Renal cortical epithelial cell (primary cell): ENCODE results near the gene MAGI2. TPM values are rescaled to one million over a fixed set of nuclear protein-coding genes. Genes with fewer than 3 reads are reported as not detected.

Source experiments
- DNase-seq: peaks from one replicate; pipeline ENCODE4 v3.0.0-alpha.2; 2011; ENCODE audit warnings: low read depth
- total RNA-seq: library from RNA; depleted of rRNA; stranded (reverse); fragments of >200 nt; gene quantifications from 2 replicates; pipeline ENCODE4 v1.2.3, GENCODE V29; 2014

The MAGI2 gene
- total RNA-seq, 1 donor from 2014 or later: 2.9 TPM

GRCh38 chr7:78492146-78492545, 961.3 kb downstream of the MAGI2 start:
- no peak for DNase-seq

GRCh38 chr7:78490524-78490923, 962.9 kb downstream of the MAGI2 start:
- DNase-seq: no peak

DNA sequence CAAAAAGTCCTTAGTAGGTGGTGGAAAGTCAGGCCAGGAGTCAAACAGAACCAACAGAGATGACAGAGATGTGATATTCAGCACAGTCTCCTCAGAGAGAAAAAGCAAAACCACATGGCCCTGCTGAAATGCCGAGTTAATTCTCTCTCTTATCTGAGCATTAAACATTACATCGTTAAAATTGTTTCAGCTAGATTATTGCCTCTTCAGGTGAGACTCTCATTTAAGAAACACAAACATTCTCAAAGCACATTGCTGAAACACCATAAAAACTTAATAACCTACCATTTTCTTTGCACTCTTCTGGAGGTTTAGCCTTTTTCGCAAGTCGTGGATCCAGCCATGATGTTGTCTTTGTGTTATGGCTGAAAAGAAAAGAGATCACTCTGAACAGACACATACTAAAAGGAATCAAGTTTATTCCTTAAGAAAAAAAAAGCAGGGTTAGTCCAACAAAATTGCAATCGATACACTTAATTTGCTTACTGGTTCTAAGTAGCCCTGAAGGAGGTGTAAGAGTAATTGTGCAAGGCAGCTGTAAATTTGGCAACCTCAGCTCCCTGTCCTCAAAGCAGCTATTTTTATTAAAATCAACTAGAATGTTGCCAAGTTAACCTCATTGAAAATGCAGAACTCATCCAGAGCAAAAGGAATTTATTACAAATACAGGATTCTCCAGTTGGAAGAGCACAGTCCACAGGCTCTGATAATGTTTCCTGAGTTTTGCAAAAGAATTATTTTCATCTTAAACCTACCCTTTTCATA, 963.8 kb downstream of the MAGI2 start:
- DNase-seq: peak; percentile 26

GRCh38 chr7:78487464-78487863, 966.0 kb downstream of the MAGI2 start:
- DNase-seq: no peak

DNA sequence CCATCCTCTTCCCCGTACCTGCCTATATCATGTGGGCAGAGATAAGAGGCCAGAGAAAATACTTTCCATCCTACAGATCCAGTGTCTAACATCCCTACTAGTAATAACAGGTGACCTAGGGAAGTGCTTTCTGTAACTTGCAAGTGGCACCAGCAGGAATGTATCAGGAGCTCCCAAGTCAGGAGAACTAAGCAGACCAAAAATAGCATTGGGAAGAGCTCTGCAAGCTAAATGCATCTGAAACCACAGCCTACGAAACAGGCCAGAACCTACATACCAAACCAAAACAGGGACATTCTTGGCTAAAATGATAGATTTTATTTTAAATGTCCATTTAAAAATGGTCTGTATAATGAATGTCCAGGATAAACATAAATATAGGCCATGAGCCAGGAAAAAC, 974.1 kb downstream of the MAGI2 start:
- DNase-seq: no peak

- peak; percentile 53 for DNase-seq
Measured at GRCh38 chr7:78476851-78477405, 976.5 kb downstream of the MAGI2 start.

DNA sequence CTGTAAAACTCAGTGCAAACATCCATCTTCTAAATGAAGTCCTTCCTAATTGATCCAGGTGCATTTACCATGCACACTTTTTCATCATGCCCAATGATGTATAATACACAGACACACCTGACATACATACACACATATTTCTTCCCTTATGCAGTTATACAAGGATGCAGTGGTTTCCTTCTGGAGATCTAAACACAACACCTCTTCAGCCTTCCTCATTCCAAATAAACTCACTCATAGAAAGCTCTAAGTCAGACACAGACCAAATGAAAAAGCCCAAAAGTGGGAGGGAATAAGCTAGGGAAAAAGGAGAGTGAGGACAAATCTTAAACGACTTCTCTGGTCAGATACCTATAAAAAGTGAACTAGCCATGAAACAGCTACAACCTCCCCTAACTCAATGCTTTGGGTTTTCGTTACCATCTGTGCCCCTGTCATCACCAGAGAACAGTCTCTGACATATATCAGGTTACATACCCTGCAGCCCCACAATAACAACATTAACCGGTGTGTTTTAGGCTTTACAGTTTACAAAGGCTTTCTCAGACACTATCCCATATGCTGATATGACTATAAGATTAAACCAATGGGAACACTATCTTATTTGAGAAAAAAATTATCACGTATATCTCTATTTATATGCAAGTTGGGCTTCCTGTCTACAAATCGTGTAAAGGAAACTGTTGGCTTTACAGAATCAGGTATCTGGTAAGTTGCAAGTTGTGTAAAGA, 979.7 kb downstream of the MAGI2 start:
- no peak for DNase-seq

GRCh38 chr7:78473021-78473420, 980.4 kb downstream of the MAGI2 start:
- peak; percentile 26 for DNase-seq

- DNase-seq: peak; percentile 91
Measured at GRCh38 chr7:78472519-78472918, 980.9 kb downstream of the MAGI2 start.

GRCh38 chr7:78465894-78466293, 987.6 kb downstream of the MAGI2 start:
- no peak for DNase-seq

GRCh38 chr7:78463039-78463438, 990.4 kb downstream of the MAGI2 start:
- no peak for DNase-seq

GRCh38 chr7:78450706-78451105, 1002.8 kb downstream of the MAGI2 start:
- no peak for DNase-seq

DNA sequence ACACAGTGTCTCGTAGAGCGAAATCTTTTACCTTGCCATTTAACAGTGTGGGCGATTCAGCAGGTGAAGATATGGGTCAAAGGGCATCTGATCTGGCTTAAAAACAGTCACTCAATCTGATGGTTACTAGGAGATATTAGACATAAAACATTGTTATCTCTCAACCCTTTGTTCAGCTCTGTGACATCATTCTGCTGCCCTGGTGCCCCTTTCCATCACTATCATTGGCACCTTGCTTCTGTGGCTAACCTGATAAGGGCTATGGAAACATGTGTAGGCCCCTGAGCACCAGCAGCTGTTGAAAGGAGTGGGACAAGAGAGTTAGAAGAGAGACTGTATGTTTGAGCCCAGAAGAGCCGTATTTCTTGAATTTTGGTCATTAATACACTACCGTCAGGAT, 1004.6 kb downstream of the MAGI2 start:
- no peak for DNase-seq

GRCh38 chr7:78444267-78444666, 1009.2 kb downstream of the MAGI2 start:
- DNase-seq: no peak

DNA sequence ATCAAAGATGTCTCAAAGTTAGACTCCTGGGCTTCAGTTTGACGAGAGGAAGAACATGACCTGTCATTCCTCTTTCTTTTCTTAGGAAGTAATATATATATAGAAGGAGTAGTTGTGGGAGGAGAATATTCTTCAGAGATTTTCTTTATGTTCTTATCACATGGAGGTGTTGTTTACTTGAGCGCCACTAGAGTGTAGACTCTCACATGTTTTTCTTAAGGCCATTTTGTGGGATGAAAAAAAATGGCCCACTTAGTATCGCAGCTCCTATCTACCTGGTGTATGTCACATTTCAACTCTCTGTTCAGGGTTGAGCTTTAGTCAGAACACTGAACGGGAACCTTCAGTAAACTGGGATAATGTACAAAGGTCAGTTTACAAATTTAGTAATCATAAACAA, 1009.7 kb downstream of the MAGI2 start:
- DNase-seq: no peak

DNA sequence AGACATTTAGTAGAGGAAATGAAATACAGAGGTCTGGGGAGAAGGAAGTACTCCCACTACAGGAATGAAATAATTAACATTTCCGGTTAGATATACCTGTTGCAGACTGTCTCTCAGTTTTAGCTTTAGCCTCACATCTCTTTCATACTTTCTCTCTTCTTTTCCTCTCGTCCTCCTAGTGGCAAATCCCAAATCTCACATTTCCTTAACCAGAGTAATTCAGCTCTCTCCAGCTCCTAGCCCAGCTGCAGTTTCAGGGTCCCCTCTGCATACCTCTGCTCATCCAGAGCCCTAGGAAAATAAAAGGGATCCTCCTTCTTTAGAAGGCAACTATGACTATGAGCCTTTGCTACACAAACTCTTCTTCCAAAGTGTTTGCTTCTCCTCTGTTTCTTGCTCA, 1011.7 kb downstream of the MAGI2 start:
- no peak for DNase-seq

- no peak for DNase-seq
Measured at GRCh38 chr7:78438433-78438832, 1015.0 kb downstream of the MAGI2 start.

- DNase-seq: peak; percentile 87
Measured at GRCh38 chr7:78437118-78437517, 1016.3 kb downstream of the MAGI2 start.

GRCh38 chr7:78435355-78435754, 1018.1 kb downstream of the MAGI2 start:
- DNase-seq: peak; percentile 69

- no peak for DNase-seq
Measured at GRCh38 chr7:78434281-78434680, 1019.2 kb downstream of the MAGI2 start.

DNA sequence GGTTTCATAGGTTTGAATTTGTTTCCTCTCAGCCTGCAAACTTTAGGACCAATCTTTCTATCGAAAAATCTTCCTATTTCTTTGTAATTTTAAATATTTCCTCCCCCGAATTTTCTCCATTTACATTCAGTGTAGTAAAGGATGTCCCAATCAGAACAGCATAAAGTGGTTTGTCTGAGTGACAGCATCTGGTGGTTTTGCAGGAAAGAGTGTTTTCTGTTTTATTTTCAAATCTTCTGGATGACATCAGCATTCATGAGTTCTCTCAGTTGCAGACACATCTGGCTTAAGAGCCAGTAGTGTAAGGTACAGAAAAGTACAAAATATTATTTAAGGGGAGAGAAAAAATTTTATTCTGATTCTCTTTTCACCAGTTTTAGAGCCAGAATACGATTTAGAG, 1020.0 kb downstream of the MAGI2 start:
- DNase-seq: no peak

- DNase-seq: no peak
Measured at GRCh38 chr7:78429878-78430277, 1023.6 kb downstream of the MAGI2 start.

GRCh38 chr7:78427209-78427608, 1026.3 kb downstream of the MAGI2 start:
- DNase-seq: no peak
